A673 (cell line): ENCODE measurements around the gene BLOC1S2. TPM values are rescaled to one million over a fixed set of nuclear protein-coding genes. Genes with fewer than 3 reads are reported as not detected.

Experiments
- BruUV-seq: library from RNA; stranded (reverse); fragments of 400-500 nt; replicated peaks from 2 replicates; lab custom pipeline; 2021; lab: Mats Ljungman, UMichigan
- CTCF ChIA-PET: fragments of 300-600 bp; sonication (Branson Sonifier 250); formaldehyde crosslinking; loops from one replicate; lab custom pipeline; 2022; ENCODE audit warnings: antibody characterized with exemption; lab: Charles Lee
- POLR2A ChIA-PET: fragments of 300-600 bp; sonication (Branson Sonifier 250); formaldehyde crosslinking; loops from one replicate; lab custom pipeline; 2022; ENCODE audit warnings: antibody characterized with exemption; ENCODE audit not compliant: low non-redundant PET; lab: Charles Lee
- DNase-seq: peaks from one replicate; pipeline ENCODE4 v3.0.0-alpha.2; 2015; ENCODE audit warnings: low spot score
- H3K27ac ChIP-seq: fragments of 200-600 bp; sonication (generic); 2 replicates; pipeline ENCODE4 v1.5.1; 2016; ENCODE audit warnings: mixed run types, low read depth, mild to moderate bottlenecking, mixed read lengths, antibody characterized with exemption, low read length; ENCODE audit not compliant: poor library complexity, severe bottlenecking
- H3K27me3 ChIP-seq: fragments of 200-600 bp; sonication (generic); replicated peaks from 2 replicates; pipeline ENCODE4 v1.6.1; 2017; ENCODE audit warnings: mixed run types, low read depth, mild to moderate bottlenecking, mixed read lengths, antibody characterized with exemption, low read length; ENCODE audit not compliant: insufficient read depth, poor library complexity
- H3K36me3 ChIP-seq: fragments of 200-600 bp; sonication (generic); 2 replicates; pipeline ENCODE4 v1.6.1; 2016; ENCODE audit warnings: mixed run types, mild to moderate bottlenecking, mixed read lengths, antibody characterized with exemption, low read length; ENCODE audit not compliant: insufficient read depth, poor library complexity, severe bottlenecking
- H3K4me1 ChIP-seq: fragments of 200-600 bp; sonication (generic); 2 replicates; pipeline ENCODE4 v1.6.1; 2017; ENCODE audit warnings: mixed run types, mild to moderate bottlenecking, mixed read lengths, antibody characterized with exemption, low read length; ENCODE audit not compliant: insufficient read depth, poor library complexity, severe bottlenecking
- H3K4me3 ChIP-seq: fragments of 200-600 bp; sonication (generic); 2 replicates; pipeline ENCODE4 v1.5.1; 2016; ENCODE audit warnings: low read depth, mixed run types, mild to moderate bottlenecking, mixed read lengths, low read length; ENCODE audit not compliant: poor library complexity, severe bottlenecking
- H3K9me3 ChIP-seq: fragments of 200-600 bp; sonication (generic); 2 replicates; pipeline ENCODE4 v1.6.1; 2016; ENCODE audit warnings: mixed run types, low read depth, mild to moderate bottlenecking, mixed read lengths, antibody characterized with exemption, low read length; ENCODE audit not compliant: poor library complexity, severe bottlenecking
- CTCF ChIP-seq: fragments of 300-800, 200-600 bp; sonication (generic); conservative IDR thresholded peaks from 2 replicates; pipeline ENCODE4 v1.5.1; 2017; ENCODE audit warnings: low read depth, mild to moderate bottlenecking, antibody characterized with exemption, low read length, moderate library complexity, mixed read lengths
- EZH2 ChIP-seq: fragments of 200-600 bp; sonication (generic); IDR thresholded peaks from 2 replicates; pipeline ENCODE4 v1.6.1; 2017; ENCODE audit warnings: borderline replicate concordance, low read depth, mild to moderate bottlenecking, mixed read lengths, antibody characterized with exemption, low read length; ENCODE audit not compliant: poor library complexity, severe bottlenecking
- intact Hi-C: fragments of 100-400 bp; cut with micrococcal nuclease; formaldehyde crosslinking; loops from one replicate; pipeline ENCODE4 v1.10.0; 2022; ENCODE audit not compliant: unreplicated experiment
- total RNA-seq: library from RNA; stranded (reverse); gene quantifications from 2 replicates; pipeline ENCODE4 v1.2.3, GENCODE V29; 2021

BLOC1S2 gene
- total RNA-seq, 1 experiment from 2014 or later = 52.5 TPM

- H3K4me3 ChIP-seq = no peak overlapping the region
- no peak for DNase-seq
- intact Hi-C loops = loop anchor here (10.0 kb wide), 1 partner anchor 404 kb away; no protein-coding TSS in a partner anchor
- no peak overlapping the region for H3K27ac ChIP-seq
- H3K4me1 ChIP-seq = no peaks in the 10 kb centered on the region
- BruUV-seq = no TSS peak
- H3K9me3 ChIP-seq = no peaks in the 10 kb centered on the region
- CTCF ChIA-PET = interaction anchor here (0.6 kb wide), 1 partner anchor 8 kb away, joined by 6 read pairs; no protein-coding TSS in a partner anchor
- TF ChIP-seq CTCF (no peak), EZH2 (no peak)
- no peaks in the 10 kb centered on the region for H3K27me3 ChIP-seq
- POLR2A ChIA-PET = no interaction called here
- H3K36me3 ChIP-seq = peaks cover 43% of the 10 kb centered on the region
Measured at GRCh38 chr10:100248820-100249219, 37.7 kb downstream of the BLOC1S2 start.

- Histone ChIP-seq H3K27ac (no peak overlapping the region), H3K4me1 (no peaks in the 10 kb centered on the region), H3K9me3 (no peaks in the 10 kb centered on the region), H3K27me3 (no peaks in the 10 kb centered on the region), H3K36me3 (peaks cover 37% of the 10 kb centered on the region), H3K4me3 (no peak overlapping the region)
- POLR2A ChIA-PET = no interaction called here
- intact Hi-C loops = loop anchor here (10.0 kb wide), 1 partner anchor 401 kb away; no protein-coding TSS in a partner anchor
- BruUV-seq = no TSS peak
- CTCF ChIA-PET = no interaction called here
- no peak for DNase-seq
- TF ChIP-seq EZH2 = no peak
- TF ChIP-seq CTCF = no peak
Measured at GRCh38 chr10:100245484-100246220, 40.8 kb downstream of the BLOC1S2 start.

GRCh38 chr10:100239851-100240250, 46.6 kb downstream of the BLOC1S2 start:
- H3K36me3 ChIP-seq = peaks cover 31% of the 10 kb centered on the region
- CTCF ChIA-PET = interaction anchor here (0.6 to 1.1 kb wide), 2 partner anchors 133 to 394 kb away, joined by 3 to 4 read pairs; no protein-coding TSS in a partner anchor
- H3K4me3 ChIP-seq = no peak overlapping the region
- DNase-seq = no peak
- TF ChIP-seq CTCF (no peak), EZH2 (no peak)
- H3K4me1 ChIP-seq = no peaks in the 10 kb centered on the region
- intact Hi-C loops = loop anchor here (10.0 kb wide), 1 partner anchor 395 kb away; no protein-coding TSS in a partner anchor
- no TSS peak for BruUV-seq
- H3K9me3 ChIP-seq = no peaks in the 10 kb centered on the region
- H3K27ac ChIP-seq = no peak overlapping the region
- POLR2A ChIA-PET = no interaction called here
- H3K27me3 ChIP-seq = no peaks in the 10 kb centered on the region
